NCI-H1436 treated with DMSO at 0.1 percent for 48 hours (cell line): ENCODE results near the gene EFNA2.
A peak's percentile ranks its signal among the peaks of the same experiment; 100 is the strongest.
"Not testable (repeated sequence)": the region's sequence is repeated elsewhere in the genome, so short reads cannot be mapped to it uniquely, and the experiment has no call there.

Experiments used
- DNase-seq: peaks from one replicate; lab custom pipeline; 2025; lab: John Stamatoyannopoulos, UW

EFNA2 gene

DNA sequence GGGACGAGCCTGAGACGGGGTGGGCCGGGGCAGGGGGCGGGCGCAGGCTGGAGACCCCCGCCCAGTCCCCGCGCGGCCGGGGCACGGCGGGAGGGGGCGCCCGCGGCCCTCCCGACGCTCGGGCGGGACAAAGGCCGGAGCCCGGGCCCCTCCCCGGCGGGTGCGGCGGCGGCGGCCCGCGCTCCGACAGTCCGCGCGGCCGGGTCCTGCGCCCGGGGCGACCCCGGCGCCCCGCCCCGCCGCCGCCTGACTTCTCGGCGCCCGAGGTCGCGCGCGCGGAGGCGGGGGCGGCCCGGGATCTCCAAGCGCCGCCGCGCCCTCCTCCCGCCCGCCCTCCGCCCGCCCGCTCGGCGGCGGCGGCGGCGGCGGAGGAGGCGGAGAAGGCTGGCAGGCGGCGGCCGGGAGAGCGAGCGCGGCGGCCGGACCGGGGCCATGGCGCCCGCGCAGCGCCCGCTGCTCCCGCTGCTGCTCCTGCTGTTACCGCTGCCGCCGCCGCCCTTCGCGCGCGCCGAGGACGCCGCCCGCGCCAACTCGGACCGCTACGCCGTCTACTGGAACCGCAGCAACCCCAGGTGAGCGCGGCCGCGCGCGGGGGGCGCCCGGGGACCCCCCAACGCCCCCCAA lies at the start of gene EFNA2:
EFNA2 (plus strand) TSS at position 137 of the 624 bp plus-strand sequence; CDS start at position 433, 296 bp downstream.
- no peak for DNase-seq

DNA sequence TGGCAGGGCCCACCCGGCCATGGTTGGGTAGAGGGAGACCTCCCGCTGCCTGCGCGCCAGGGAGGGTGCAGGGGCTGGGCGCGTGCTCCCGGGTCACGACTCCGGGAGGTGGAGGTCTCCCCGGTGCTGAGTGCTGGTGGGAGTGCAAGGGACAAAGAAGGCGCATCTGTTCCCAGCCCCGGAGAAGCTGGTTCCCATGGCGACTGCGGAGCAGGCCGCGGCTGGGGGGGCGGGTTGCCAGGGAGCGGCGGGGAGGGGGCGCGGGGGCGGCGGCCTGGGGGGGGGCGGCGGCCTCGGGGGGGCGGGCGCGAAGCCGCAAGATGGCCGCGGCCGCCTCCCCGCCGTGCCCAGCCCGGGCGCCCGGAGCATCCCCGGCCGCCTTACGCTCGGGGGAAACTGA lies 49.1 kb upstream of the EFNA2 start:
- DNase-seq, result no peak

DNA sequence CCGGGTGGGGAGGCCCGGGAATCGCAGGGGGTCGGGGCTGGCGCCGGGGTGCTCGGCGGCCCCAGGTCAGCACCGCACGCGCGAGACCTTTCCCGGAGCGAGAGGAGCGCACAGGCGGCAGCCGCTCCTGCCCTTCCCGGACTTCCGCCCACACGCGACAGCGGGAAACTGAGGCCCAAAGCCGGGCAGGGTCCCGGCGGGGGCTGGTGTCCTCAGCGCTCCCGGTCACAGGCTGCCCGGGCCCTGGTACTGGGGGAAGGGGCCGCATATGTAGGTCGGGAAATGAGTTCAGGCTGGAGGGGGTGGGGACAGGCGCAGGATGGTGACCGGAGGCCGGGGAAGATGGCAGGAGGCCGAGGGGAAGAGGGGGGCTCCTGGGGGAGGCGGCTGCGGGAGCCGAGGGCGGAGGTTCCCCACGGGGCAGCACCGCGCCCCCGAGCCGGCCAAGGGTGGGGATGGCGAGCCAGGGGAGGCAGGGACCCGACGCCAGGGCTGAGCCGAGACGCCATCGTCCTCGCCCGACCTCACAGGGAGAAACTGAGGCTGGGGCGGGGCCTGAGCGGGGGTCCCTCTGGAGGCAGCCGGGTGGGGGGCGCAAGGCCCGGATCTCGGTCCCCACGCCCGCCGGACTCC lies 48.5 kb upstream of the EFNA2 start:
- no peak for DNase-seq

DNA sequence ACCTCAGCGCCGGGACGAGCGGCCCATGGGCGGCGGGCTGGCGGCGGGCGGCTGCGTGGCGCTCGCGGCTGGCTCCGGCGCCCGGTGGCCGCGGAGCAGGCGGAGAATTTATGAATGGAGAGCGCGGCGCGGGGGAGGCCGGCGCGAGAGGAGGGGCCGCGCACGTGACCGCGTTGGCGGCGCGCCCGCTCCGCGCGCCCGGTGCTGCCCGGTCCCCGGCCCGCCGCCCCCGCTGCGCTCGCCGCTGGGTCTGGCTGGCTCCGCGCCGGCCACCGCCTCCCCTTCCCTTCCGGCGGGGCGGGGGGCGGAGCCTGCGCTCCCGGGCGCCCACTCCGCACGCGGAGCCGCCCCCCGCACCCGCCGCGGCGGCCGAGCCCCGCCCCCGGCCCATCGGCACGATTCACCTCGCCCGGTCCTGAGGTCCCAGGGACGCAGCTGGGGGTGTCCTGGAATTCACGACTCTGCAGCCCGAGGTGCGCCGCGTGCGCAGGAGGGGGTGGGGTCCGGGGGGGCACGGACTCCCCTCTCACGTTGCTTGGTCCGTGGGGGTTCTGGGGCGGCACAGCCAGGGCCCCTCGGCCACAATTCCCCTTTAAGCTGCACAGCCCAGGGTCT lies 47.8 kb upstream of the EFNA2 start, which contains the start of gene CBARP:
CBARP (minus strand) TSS at position 252 of the 615 bp plus-strand sequence. CDS start 1,905 bp downstream, outside the sequence.
- no peak for DNase-seq

DNA sequence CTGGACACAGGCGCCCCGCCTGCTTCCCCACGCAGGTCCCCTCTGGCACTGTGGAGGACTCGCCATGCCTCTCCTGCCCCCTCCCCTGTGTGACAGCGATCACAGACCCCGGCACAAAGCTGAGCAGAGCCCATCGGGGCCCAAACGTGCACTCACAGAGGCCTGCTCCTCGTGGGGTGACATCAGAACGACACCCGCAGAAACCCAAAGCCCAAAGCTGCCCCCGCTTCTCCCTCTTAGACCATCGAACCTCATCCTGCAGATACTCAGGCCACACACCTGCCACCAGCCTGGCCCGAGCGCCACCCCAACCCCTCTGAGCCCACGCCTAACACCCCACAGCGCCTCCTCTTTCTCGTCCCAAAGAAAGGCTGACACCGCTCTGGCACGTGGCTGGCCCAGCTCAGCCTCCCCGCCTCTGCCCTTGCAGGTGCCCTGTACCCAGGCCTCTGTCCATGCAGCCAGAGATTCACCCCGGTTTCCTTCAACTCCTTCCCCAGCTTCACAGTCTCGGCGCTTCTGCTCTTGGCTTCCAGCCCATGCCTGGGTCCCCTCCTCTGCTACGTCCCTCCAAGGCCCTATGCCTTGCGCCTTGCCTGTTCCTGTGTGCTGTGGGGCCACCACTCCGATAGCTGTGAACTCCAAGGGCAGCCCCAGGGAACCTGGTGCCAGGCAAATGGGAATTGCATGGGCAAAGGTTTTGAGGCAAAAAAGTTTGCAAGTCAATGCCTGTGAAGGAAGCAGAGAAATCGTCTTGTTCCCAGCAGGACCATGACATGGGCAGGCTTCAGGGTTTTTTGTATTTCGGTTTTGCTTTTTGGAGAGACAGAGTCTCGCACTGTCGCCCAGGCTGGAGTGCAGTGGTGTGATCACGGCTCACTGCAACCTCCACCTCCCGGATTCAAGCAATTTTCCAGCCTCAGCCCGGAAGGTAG lies 47.0 kb upstream of the EFNA2 start:
- no peak for DNase-seq

DNA sequence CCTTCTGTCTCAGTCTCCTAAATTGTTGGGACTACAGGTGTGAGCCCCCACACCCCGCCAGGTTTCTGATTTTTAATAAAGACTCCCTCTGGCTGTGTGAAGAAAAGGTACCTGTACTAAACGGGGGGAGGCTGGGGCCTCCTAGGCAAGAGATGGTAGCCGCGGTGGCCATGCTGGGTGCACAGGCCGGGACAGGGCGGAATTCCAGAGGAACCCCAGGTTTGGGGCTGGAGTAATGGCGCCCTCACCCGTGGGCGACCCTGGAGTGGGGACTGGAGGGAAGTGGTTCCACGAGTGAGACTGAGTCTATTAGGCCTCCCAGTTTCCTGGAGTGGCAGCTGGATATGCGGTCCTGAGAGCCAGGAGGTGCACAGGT lies 46.3 kb upstream of the EFNA2 start:
- DNase-seq, result no peak

DNA sequence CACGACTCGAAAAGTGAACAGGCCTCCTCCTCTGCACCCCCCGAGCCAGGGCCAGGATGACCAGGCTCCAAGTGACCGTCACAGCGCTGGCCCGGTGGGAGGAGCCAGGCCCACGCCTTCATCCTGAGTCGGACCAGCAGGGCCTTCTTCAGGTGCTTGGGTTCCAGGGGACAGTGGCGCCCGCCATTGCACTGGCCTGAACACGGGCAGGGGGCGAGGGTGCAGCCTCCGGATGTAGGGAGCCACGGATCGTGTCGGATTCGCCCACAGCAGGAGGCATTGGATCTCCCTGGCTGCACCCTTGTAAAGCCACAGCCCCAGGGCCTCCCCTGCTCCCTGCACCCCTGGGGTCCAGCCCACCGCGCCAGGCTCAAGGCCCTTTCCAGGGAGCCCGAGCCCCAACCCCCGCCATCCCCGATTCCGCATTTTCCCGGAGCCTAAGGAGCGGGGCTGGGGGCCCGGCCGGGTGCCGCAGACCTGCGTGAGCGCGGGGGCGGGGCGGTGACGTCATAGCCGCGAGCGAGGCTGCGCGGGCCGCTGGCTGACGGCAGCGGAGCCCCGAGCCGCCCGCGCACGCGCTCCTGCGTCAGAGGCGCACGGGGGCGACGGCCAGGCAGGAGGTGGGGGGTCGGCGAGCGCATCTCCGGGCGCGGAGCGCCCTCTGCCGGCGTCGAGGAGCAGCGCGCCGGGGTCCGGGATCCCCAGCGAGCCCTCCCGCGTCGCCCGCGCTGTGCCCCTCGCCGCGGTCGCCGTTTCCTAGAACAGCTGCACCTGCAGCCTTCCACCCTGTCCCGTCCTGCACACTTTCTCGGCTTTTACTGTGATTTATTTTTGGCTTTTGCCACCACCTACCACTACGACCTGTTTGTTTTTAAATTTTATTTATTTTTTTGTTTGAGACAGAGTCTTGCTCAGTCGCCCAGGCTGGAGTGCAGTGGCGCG lies 45.6 kb upstream of the EFNA2 start:
- DNase-seq, result no peak

DNA sequence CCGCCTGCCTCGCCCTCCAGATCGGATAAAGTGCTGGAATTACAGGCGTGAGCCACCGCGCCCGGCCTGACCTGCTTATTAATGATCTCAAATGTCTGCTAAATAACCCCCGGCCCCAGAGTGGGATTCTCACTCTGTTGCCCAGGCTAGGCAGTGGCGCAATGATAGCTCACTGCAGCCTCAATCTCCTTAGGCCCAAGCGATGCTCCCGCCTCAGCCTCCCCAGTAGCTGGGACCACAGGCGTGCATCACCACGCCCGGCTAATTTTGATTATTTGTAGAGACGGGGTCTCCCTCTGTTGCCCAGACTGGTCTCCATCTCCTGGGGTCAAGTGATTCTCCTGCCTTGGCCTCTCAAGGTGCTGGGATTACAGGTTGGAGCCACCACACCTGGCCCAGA lies 44.7 kb upstream of the EFNA2 start:
- DNase-seq, result no peak

DNA sequence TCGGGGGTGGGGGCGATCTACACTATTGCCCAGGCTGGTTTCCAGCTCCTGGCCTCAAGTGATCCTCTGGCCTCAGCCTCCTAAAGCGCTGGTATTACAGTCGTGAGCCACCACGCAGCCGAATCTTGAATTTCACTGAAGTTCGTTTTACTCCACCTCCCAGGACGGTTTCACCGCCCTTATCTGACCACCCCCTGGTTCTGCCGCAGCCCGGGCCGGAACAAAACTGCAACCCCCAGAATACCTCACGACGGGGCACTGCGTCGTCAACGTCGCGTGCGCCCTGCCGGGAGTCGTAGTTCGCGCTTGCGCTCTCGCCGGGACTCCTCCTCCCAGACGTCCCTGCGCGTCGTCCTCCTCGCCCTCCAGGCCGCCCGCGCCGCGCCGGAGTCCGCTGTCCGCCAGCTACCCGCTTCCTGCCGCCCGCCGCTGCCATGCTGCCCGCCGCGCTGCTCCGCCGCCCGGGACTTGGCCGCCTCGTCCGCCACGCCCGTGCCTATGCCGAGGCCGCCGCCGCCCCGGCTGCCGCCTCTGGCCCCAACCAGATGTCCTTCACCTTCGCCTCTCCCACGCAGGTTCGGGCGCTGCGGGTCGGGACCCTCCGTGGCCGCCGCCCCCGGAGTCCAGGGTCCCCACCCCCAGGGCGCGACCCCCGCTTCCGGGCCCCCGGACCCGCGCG lies 44.1 kb upstream of the EFNA2 start, which contains the start of gene ATP5F1D:
ATP5F1D (plus strand) TSS at position 335 of the 679 bp plus-strand sequence; CDS start at position 435, 100 bp downstream.
- peak; percentile 55 for DNase-seq

DNA sequence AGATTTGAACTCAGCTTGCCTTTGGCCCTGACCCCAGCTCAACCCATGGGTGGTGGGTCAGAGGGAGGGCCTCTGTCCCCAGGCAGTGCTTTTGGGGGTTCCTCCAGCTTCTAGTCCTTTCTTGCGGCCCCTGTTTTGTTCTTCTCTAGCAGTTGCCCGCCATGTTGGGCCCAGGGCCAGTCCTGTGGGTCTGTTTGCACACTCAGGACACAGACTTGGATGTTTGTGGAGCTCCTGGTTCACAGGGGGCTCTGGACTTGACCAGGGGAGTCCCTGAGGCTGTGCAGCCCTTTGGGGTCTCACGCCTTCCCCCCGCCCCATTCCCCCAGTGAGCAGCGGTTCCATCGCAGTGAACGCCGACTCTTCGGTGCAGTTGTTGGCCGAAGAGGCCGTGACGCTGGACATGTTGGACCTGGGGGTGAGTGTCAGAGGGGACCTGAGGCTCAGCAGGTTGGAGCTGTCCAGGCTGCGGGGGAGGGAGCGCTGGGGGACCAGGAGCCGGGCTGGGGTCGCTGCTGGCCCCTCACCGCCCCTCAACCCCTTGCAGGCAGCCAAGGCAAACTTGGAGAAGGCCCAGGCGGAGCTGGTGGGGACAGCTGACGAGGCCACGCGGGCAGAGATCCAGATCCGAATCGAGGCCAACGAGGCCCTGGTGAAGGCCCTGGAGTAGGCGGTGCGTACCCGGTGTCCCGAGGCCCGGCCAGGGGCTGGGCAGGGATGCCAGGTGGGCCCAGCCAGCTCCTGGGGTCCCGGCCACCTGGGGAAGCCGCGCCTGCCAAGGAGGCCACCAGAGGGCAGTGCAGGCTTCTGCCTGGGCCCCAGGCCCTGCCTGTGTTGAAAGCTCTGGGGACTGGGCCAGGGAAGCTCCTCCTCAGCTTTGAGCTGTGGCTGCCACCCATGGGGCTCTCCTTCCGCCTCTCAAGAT lies 41.6 kb upstream of the EFNA2 start:
- no peak for DNase-seq

DNA sequence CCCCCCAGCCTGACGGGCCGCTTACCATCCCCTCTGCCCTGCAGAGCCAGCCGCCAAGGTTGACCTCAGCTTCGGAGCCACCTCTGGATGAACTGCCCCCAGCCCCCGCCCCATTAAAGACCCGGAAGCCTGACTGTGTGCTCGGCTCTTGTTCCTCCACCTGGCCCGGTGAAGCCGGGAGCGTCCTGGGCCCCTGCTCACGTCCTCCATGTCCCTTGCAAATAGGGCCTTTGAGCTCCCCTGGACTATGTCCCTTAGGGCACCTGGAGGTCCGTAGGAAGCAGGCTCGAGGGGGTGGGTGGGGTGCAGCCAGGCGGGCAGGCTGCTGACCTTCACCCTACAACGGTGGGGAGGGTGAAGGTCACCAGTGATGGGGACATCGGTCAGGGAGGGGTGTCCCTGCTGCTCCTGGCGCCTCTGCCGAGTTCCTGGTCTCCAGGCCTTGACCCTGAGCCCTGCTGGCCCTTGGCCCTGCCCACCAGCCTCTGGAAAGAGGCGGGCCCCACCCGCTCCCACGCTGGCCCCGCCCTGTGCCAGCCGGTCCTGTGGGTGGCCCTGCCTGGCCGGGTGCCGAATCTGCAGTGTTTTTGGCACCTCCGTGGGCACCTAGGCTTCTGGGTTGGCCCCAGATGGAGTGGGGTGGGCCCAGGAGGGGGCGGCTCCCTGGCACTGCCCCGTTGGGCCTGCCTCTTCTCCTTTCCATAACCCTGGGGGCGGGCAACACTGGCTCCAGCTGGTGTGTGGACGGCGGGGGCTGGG lies 40.8 kb upstream of the EFNA2 start:
- DNase-seq, result no peak

DNA sequence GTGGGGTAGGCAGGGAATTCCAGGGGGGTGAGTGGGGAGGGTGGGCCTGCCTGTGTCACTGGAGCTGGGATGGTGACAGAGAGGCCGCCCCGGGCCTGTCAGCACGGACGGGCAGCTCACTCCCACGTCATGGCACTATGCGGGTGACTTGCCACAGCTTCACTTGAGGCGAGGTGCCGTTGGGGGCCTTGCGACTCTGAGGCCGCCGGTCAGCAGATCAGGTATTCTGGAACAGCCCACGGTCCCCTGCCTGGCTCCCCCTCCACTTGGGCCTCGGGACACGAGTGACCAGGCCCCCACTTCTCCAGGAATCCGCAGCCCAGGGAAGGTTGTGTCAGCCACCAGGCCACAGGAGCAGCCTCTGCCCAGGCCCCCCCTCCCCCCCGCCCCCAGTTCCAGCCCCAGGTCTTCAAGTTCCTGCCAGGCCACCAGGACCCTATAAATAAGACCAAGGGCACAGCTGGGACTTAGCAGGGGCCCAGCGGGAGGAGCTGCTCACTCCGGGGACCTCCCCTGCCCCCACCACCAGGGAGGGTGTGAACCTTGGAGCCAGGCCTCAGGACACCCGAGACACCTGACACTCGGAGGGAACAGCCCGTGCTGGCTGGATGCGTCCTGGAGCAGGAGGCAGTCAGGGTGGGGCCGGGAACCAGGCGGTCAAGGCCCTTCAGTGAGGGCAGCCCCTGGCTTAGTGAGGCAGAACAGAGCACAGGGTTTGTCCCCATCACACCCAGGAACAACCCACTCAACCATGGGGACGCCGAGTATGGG lies 40.0 kb upstream of the EFNA2 start:
- DNase-seq, result no peak

DNA sequence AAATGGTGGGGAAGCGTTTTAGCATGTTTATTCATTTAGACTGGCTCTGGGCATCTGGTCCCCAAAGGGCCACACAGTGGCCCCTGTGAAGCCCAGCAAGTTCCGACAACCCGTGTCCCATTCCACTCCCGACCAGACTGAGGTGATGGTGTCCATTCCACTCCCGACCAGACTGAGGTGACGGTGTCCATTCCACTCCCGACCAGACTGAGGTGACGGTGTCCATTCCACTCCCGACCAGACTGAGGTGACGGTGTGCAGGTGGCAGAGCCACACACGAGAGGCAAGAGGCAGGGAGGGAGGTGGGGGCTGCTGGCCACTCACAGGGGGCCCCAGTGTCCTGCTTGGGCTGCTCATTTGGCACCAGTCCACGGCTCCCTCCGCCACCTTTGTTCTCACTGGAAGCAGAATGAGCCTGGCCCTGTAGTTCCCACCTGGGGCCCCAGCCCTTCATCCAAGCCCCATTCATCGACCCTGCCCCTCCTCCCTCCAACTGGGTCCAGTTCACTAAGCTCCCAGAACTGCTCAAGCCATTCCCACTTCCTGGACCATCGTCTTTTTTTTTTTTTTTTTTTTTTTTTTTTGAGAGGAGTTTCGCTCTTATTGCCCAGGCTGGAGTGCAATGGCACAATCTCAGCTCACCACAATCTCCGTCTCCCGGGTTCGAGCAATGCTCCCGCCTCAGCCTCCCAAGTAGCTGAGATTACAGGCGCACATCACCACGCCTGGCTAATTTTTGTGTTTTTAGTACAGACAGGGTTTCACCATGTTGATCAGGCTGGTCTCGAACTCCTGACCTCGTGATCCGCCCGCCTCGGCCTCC lies 39.2 kb upstream of the EFNA2 start:
- DNase-seq, result not testable (repeated sequence)

DNA sequence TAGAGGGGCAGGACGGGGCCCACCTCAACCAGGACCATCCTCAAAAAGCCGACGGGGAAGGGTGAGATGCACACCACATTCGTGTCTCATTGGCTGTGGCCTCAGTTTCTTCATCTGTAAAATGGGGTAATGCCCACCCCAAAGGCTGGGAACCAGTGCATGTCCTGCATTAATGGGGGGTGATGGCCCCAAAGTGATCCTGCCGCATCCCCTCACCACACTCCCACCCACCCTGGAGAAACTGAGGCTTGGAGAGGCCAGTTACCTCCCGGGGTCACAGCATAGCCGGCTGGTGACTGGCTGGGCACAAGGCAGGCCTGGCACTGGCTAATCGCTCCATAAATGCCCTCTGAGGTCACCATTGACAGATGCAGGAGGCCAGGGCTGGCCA lies 37.9 kb upstream of the EFNA2 start:
- no peak for DNase-seq

DNA sequence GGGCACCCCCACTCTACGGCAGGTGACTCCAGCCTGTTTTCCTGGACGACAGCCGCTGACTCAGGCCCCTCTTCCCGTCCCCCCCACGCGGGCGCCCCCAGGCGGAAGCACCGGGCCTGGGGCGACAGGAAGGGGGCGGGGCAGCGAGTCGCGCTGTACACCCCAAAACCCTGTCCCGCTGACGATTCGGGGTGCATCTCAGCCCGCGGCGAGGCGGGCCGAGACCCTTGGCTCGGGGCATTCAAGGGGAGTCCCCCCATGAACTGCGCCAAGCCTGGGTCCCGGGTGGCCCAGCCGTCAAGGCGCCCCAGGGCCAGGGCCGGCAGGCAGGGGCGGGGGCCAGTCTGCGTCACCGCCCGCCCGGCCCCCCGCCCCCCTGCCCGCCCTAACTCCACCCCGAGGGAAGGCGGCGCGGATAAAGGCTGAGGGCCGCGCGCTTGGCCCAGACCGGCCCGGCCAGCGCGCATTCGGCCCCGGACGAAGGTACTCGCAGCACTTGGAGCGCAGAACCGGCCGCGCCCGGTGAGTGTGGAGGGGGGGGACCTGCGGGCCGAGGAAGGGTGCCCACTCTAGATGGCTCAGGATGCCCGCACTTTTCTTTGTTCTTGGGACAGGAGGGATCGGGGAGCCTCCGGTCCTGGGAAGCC lies 37.4 kb upstream of the EFNA2 start, which contains the start of gene MIDN:
MIDN (plus strand) TSS at position 445 of the 647 bp plus-strand sequence. CDS start 1,714 bp downstream, outside the sequence.
- DNase-seq, result no peak

DNA sequence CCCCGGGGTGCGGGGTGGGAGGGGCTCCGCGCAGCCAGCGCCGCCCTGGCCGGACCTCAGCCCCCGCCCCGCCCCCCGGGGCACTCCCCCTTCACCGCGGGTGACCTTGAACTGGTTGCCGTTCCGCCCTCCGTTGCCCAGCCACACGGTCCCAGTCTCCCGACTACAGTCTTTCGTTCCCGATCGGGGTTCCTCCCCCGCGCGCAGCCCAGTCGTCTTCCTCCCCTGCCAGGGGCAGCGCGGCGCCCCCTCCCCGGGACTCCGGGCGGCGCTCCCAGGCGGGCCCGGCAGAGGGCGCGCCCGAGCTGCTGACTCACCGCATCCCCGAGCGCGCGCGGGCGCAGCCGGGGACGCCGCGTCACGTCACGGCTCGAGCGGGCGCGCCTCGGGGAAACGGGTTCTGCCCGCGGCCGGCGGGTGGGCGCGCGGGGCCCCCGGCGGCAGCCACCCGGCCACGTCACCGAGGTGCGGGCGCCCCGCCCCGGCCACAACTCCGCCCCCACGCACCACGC lies 36.8 kb upstream of the EFNA2 start:
- DNase-seq, result no peak
